Measurements from ENCODE around the gene AP3D1. TPM values are rescaled to one million over a fixed set of nuclear protein-coding genes. Genes with fewer than 3 reads are reported as not detected.

The AP3D1 gene
- total and polyA plus RNA-seq, 9 of the 15 experiments (the other 6 are each of a cell fraction or from before 2014, with no cell fraction given): 1.2 to 86.1 (median 35.9) TPM

DNA sequence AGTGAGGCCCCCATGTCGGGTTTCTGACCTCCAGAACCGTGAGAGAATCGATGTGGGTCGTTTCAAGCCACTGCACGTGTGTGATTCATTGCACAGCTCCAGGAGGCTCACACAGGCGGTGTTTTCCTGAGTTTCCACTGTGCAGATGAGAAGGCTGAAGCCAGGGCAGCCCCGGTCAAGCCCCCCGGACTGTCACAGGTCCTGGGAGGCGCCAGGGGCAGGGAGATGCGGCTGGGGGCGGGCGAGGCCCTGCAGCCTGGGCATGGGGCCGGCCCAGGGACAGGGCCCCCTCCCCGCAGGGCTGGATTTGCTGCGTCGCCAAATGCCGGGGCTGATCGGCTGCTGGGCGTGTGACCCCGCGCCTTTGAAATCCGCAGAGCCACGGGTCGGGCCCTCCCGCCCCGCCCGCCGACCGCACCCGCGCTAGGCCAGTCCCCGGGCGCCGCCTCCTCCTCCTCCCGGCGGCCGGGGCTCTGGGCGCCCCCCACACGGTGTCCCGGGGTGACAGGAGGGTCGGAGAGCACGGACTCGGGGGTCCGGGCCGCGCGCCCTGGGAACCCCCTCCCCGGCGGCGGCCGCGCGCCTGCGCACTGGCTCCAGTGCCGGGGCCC lies 90.4 kb downstream of the AP3D1 start (continued):
- TF ChIP-seq GTF3C2 (IDR thresholded peaks at IDR 0.05; ENCODE audit: borderline replicate concordance, extremely low read depth, insufficient read length): no peak
- no peak for TF ChIP-seq TAF7 (tag; IDR thresholded peaks at IDR 0.05)
- TF ChIP-seq, protein P1, sequence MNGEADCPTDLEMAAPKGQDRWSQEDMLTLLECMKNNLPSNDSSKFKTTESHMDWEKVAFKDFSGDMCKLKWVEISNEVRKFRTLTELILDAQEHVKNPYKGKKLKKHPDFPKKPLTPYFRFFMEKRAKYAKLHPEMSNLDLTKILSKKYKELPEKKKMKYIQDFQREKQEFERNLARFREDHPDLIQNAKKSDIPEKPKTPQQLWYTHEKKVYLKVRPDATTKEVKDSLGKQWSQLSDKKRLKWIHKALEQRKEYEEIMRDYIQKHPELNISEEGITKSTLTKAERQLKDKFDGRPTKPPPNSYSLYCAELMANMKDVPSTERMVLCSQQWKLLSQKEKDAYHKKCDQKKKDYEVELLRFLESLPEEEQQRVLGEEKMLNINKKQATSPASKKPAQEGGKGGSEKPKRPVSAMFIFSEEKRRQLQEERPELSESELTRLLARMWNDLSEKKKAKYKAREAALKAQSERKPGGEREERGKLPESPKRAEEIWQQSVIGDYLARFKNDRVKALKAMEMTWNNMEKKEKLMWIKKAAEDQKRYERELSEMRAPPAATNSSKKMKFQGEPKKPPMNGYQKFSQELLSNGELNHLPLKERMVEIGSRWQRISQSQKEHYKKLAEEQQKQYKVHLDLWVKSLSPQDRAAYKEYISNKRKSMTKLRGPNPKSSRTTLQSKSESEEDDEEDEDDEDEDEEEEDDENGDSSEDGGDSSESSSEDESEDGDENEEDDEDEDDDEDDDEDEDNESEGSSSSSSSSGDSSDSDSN (IDR thresholded peaks at IDR 0.05; ENCODE audit: borderline replicate concordance in 1 of 2, low read depth in 2 of 2, low read length in 2 of 2): peak in 1 of 2 experiments; percentile 79; a peak in 1 of 4 replicates
- peak; percentile 51; the same call in 1 of the 2 replicates for TF ChIP-seq ZNF644 (tag; IDR thresholded peaks at IDR 0.05; ENCODE audit: low read depth)
- no peak for TF ChIP-seq NCOA4 (IDR thresholded peaks at IDR 0.05; ENCODE audit: partially characterized antibody)
- no peak for TF ChIP-seq FOXP4 (CRISPR knock-in tag; IDR thresholded peaks at IDR 0.05; ENCODE audit: borderline replicate concordance)
- TF ChIP-seq, protein P2, sequence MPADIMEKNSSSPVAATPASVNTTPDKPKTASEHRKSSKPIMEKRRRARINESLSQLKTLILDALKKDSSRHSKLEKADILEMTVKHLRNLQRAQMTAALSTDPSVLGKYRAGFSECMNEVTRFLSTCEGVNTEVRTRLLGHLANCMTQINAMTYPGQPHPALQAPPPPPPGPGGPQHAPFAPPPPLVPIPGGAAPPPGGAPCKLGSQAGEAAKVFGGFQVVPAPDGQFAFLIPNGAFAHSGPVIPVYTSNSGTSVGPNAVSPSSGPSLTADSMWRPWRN (IDR thresholded peaks at IDR 0.05; ENCODE audit: low read depth): 0 out of 2 replicates have a peak, but pooled peaks have one; percentile 30
- no peak for TF ChIP-seq TCF3 (CRISPR knock-in tag; IDR thresholded peaks at IDR 0.05)
- no peak for TF ChIP-seq BRF1 (IDR thresholded peaks at IDR 0.05; ENCODE audit: borderline replicate concordance, extremely low read depth, insufficient read length)
- TF ChIP-seq ZNF23 (CRISPR knock-in tag; IDR thresholded peaks at IDR 0.05): no peak
- no peak; the same call in 1 of the 2 replicates for TF ChIP-seq CREM (IDR thresholded peaks at IDR 0.05; ENCODE audit: low read depth)
- TF ChIP-seq GTF2A2 (tag; IDR thresholded peaks at IDR 0.05): no peak
- no peak for TF ChIP-seq JUND (IDR thresholded peaks at IDR 0.05; ENCODE audit: borderline replicate concordance, low read depth, low read length)
- no peak for TF ChIP-seq JUND (tag; IDR thresholded peaks at IDR 0.05; ENCODE audit: borderline replicate concordance, low read depth, low read length)
- TF ChIP-seq PHF21A (IDR thresholded peaks at IDR 0.05; ENCODE audit: borderline replicate concordance, low read depth): 0 out of 2 replicates have a peak, but pooled peaks have one; percentile 21
- no peak for TF ChIP-seq MECOM (CRISPR knock-in tag; IDR thresholded peaks at IDR 0.05)
- TF ChIP-seq CC2D1A (IDR thresholded peaks at IDR 0.05): no peak
- peak; percentile 78 for TF ChIP-seq DMBX1 (CRISPR knock-in tag; IDR thresholded peaks at IDR 0.05; ENCODE audit: borderline replicate concordance)
- no peak for TF ChIP-seq MCM7 (IDR thresholded peaks at IDR 0.05)
- no peak for TF ChIP-seq BRCA1 (IDR thresholded peaks at IDR 0.05)
- no peak for TF ChIP-seq BRCA1 (CRISPR knock-in tag; IDR thresholded peaks at IDR 0.05)
- no peak for TF ChIP-seq NFATC3 (IDR thresholded peaks at IDR 0.05)
